Neuronal stem cell (in vitro differentiated cells): ENCODE measurements around the gene ZNFX1.
"Not testable (repeated sequence)": the region's sequence is repeated elsewhere in the genome, so short reads cannot be mapped to it uniquely, and the experiment has no call there.

Experiments used
- DNase-seq: peaks from one replicate; pipeline ENCODE4 v3.0.0-alpha.2; 2013; ENCODE audit warnings: low spot score
- H2AFZ ChIP-seq: one replicate; pipeline ENCODE4 v1.6.1; 2013; ENCODE audit warnings: mild to moderate bottlenecking, low read length, inconsistent platforms
- H2AK5ac ChIP-seq: 2 replicates; pipeline ENCODE4 v1.6.1; 2013; ENCODE audit warnings: low read depth, mild to moderate bottlenecking, inconsistent platforms, low read length, moderate library complexity, mixed read lengths
- H2BK120ac ChIP-seq: 2 replicates; pipeline ENCODE4 v1.6.1; 2013; ENCODE audit warnings: low read depth, mild to moderate bottlenecking, inconsistent platforms, low read length, moderate library complexity, mixed read lengths
- H2BK12ac ChIP-seq: one replicate; pipeline ENCODE4 v1.6.1; 2013; ENCODE audit warnings: low read length, inconsistent platforms
- H2BK15ac ChIP-seq: 2 replicates; pipeline ENCODE4 v1.6.1; 2013; ENCODE audit warnings: mild to moderate bottlenecking, low read length, inconsistent platforms, mixed read lengths
- H2BK5ac ChIP-seq: one replicate; pipeline ENCODE4 v1.6.1; 2013; ENCODE audit warnings: inconsistent platforms, mild to moderate bottlenecking, low read length, moderate library complexity
- H3K14ac ChIP-seq: one replicate; pipeline ENCODE4 v1.6.1; 2013; ENCODE audit warnings: low read length, inconsistent platforms
- H3K18ac ChIP-seq: 2 replicates; pipeline ENCODE4 v1.6.1; 2013; ENCODE audit warnings: low read length, inconsistent platforms
- H3K23ac ChIP-seq: 2 replicates; pipeline ENCODE4 v1.6.1; 2013; ENCODE audit warnings: low read depth, mild to moderate bottlenecking, mixed read lengths, low read length, inconsistent platforms; ENCODE audit not compliant: poor library complexity
- H3K27ac ChIP-seq: replicated peaks from 3 replicates; pipeline ENCODE4 v1.5.1; 2013; ENCODE audit warnings: low read length, inconsistent platforms
- H3K27me3 ChIP-seq, 3 experiments: 2 replicates each; pipeline ENCODE4 v1.6.1; 2013; ENCODE audit warnings: low read length in 3 of 3, mild to moderate bottlenecking in 2 of 3, inconsistent platforms in 1 of 3, low read depth in 1 of 3, mixed read lengths in 1 of 3, moderate library complexity in 1 of 3; ENCODE audit not compliant: control insufficient read depth in 3 of 3, insufficient read depth in 3 of 3
- H3K36me3 ChIP-seq, 2 donors: replicated peaks in 1 of 2; 2 replicates each; pipeline ENCODE4 v1.6.1; 2013; ENCODE audit warnings: low read length in 2 of 2; ENCODE audit not compliant: control insufficient read depth in 2 of 2, insufficient read depth in 2 of 2
- H3K4ac ChIP-seq: 2 replicates; pipeline ENCODE4 v1.6.1; 2013; ENCODE audit warnings: inconsistent platforms, mild to moderate bottlenecking, low read length, moderate library complexity
- H3K4me1 ChIP-seq, 2 donors: 1 replicate in 1 of 2; 2 replicates in 1 of 2; pipeline ENCODE4 v1.6.1; 2013; ENCODE audit warnings: low read length in 2 of 2, low read depth in 1 of 2; ENCODE audit not compliant: control insufficient read depth in 2 of 2, insufficient read depth in 1 of 2
- H3K4me2 ChIP-seq: one replicate; pipeline ENCODE4 v1.6.1; 2013; ENCODE audit warnings: mild to moderate bottlenecking, low read length, inconsistent platforms; ENCODE audit not compliant: insufficient read depth, poor library complexity, severe bottlenecking
- H3K4me3 ChIP-seq, 2 donors: 2 replicates each; pipeline ENCODE4 v1.5.1; 2013; ENCODE audit warnings: low read length in 2 of 2, mild to moderate bottlenecking in 2 of 2, inconsistent platforms in 1 of 2, moderate library complexity in 1 of 2
- H3K79me1 ChIP-seq: one replicate; pipeline ENCODE4 v1.6.1; 2013; ENCODE audit warnings: low read depth, mild to moderate bottlenecking, inconsistent platforms, low read length, moderate library complexity
- H3K9ac ChIP-seq: one replicate; pipeline ENCODE4 v1.6.1; 2013; ENCODE audit warnings: mild to moderate bottlenecking, low read depth, low read length, inconsistent platforms; ENCODE audit not compliant: poor library complexity
- H3K9me3 ChIP-seq, 2 donors: replicated peaks in 1 of 2; 2 replicates each; pipeline versions ENCODE3 to v1.6.1; 2013; ENCODE audit warnings: low read length in 2 of 2, mild to moderate bottlenecking in 2 of 2, inconsistent platforms in 1 of 2, low read depth in 1 of 2, mixed read lengths in 1 of 2, moderate library complexity in 1 of 2; ENCODE audit not compliant: control insufficient read depth in 2 of 2, insufficient read depth in 1 of 2
- H4K8ac ChIP-seq: one replicate; pipeline ENCODE4 v1.6.1; 2013; ENCODE audit warnings: low read depth, mild to moderate bottlenecking, inconsistent platforms, low read length, moderate library complexity
- H4K91ac ChIP-seq: one replicate; pipeline ENCODE4 v1.6.1; 2013; ENCODE audit warnings: low read length, low read depth, mild to moderate bottlenecking, inconsistent platforms; ENCODE audit not compliant: poor library complexity
- WGBS, 2 donors: extraction: QIAGEN DNeasy Blood & Tissue Kit; methylation state at CpG; one replicate each; pipeline ENCODE4 v1.1.7; 2013; ENCODE audit warnings: missing lambda C conversion rate in 2 of 2, mixed read lengths in 1 of 2; ENCODE audit not compliant: insufficient read length in 2 of 2, insufficient replicate concordance in 1 of 2; ENCODE audit errors: extremely low coverage in 2 of 2; 5-methylcytosine and 5-hydroxymethylcytosine counted together
- small RNA-seq: library from polyadenylated mRNA; stranded (forward); fragments of <200 nt; extraction: miRNeasy Mini kit (QIAGEN cat#:217004); gene quantifications from one replicate; pipeline ENCODE3, GENCODE V24; 2013; ENCODE audit not compliant: insufficient read depth

The ZNFX1 gene

DNA sequence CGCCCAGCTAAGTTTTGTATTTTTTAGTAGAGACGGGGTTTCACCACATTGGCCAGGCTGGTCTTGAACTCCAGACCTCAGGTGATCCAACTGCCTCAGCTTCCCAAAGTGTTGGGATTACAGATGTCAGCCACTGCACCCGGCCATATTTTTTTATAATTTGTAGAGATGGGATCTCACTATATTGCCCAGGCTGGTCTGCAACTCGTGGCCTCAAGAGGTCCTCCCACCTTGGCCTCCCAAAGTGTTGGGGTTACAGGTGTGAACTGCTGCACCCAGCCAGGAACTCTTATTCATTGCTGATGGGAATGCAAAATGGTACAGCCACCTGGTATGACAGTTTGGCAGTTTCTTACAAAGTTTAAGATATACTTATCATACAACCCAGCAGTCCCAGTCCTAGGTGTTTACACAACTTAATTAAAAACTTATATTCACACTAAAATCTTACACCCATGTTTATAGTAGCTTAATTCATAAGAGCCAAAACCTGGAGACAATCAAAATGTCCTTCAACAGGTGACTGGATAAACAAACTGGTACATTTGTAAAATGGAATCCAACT lies 78.0 kb downstream of the ZNFX1 start:
- Histone ChIP-seq H2BK15ac (no peak overlapping the region), H2BK120ac (no peak overlapping the region), H3K27ac (no peak overlapping the region), H3K23ac (no peak overlapping the region), H4K91ac (no peak overlapping the region), H3K4me1 (no peaks in the 10 kb centered on the region), H4K8ac (no peak overlapping the region), H3K27me3 (no peaks in the 10 kb centered on the region), H3K9me3 (no peaks in the 10 kb centered on the region), H2BK12ac (no peak overlapping the region), H2AK5ac (no peak overlapping the region), H2AFZ (no peak overlapping the region), H3K4me3 (no peak overlapping the region), H3K79me1 (no peaks in the 10 kb centered on the region), H3K4me2 (no peak overlapping the region), H3K9ac (no peak overlapping the region), H2BK5ac (no peak overlapping the region), H3K14ac (no peak overlapping the region), H3K4ac (no peak overlapping the region), H3K18ac (no peak overlapping the region), H3K36me3 (no peaks in the 10 kb centered on the region)
- WGBS, 2 donors: no CpG with 5 or more reads among the region's 4 CpGs
- no peak for DNase-seq

DNA sequence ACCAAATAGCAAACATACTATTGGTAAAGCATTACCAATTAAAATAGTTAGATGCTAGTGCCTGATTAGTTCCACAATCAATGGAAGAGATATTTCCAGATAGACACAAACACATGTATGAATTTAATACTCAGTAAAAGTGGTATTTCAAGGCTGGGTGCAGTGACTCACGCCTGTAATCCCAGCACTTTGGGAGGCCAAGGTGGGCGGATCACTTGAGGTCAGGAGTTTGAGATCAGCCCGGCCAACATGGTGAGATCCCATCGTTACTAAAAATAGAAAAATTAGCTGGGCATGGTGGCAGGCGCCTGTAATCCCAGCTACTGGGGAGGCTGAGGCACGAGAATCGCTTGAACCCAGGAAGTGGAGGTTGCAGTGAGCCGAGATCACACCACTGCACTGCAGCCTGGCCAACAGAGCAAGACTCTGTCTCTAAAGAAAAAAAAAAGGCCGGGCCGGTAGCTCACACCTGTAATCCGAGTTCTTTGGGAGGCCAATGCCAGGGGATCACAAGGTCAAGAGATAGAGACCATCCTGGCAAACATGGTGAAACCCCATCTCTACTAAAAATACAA lies 84.8 kb downstream of the ZNFX1 start:
- H3K4me1 ChIP-seq, H3K18ac ChIP-seq, H4K91ac ChIP-seq, H2BK120ac ChIP-seq, H3K4me3 ChIP-seq, H4K8ac ChIP-seq, H3K79me1 ChIP-seq, H3K27me3 ChIP-seq, H2AK5ac ChIP-seq, H3K4ac ChIP-seq, H3K9me3 ChIP-seq, H3K14ac ChIP-seq, DNase-seq, H3K36me3 ChIP-seq, H2BK15ac ChIP-seq, H2AFZ ChIP-seq, H3K4me2 ChIP-seq, H3K27ac ChIP-seq, H3K23ac ChIP-seq, H2BK5ac ChIP-seq, H3K9ac ChIP-seq, H2BK12ac ChIP-seq: not testable (repeated sequence)
- no CpG with 5 or more reads among the region's 11 CpGs for WGBS, 2 donors

Small RNA genes lying within 50 kb of the gene (small RNA-seq; reads per million reads assigned to genes)
- gene SNORD12B (9,662 reads per million, percentile 100 among the genes with 10 or more reads in this experiment), gene SNORD12C (3,087 reads per million, percentile 99 among the genes with 10 or more reads in this experiment)
